K562 (cell line): ENCODE measurements around the gene TMEM203. TPM values are rescaled to one million over a fixed set of nuclear protein-coding genes. Genes with fewer than 3 reads are reported as not detected.

Source experiments
- ATAC-seq: fragments of 200-7000 bp; cut with Tn5 transposase; 3 replicates; pipeline ENCODE4 v1.9.1; 2020; ENCODE audit warnings: moderate library complexity
- BruUV-seq: library from RNA; stranded (reverse); fragments of 400-500 nt; replicated peaks from 2 replicates; lab custom pipeline; 2021; lab: Mats Ljungman, UMichigan
- CTCF ChIA-PET: fragments of 300-600 bp; formaldehyde crosslinking; extraction: SDS; loops from one replicate; lab custom pipeline; 2021; ENCODE audit warnings: low intra/inter-chr PET ratio; lab: Yijun Ruan, JAX
- POLR2A ChIA-PET: fragments of 300-600, 350-650 bp; sonication (Branson Sonifier 250); formaldehyde crosslinking; extraction: SDS; loops from one replicate; lab custom pipeline; 2021; ENCODE audit warnings: antibody characterized with exemption, inconsistent platforms; lab: Yijun Ruan, JAX
- DNase-seq, 4 experiments: peaks; one replicate each; pipeline versions ENCODE4 v3.0.0 to v3.0.0-alpha.2; 2011 to 2018; ENCODE audit warnings: low spot score in 3 of 4, mixed read lengths in 3 of 4; ENCODE audit errors: extremely low read depth in 1 of 4
- FAIRE-seq: peaks from 2 replicates; lab custom pipeline; 2011; peaks lifted over from hg19 to GRCh38; lab: Jason Lieb, UNC
- H2AFZ ChIP-seq: 2 replicates; pipeline ENCODE4 v1.6.0; 2011; ENCODE audit warnings: low read depth, low read length, control low read depth, inconsistent platforms
- H3K27ac ChIP-seq: fragments of 200-600 bp; 3 replicates; pipeline ENCODE4 v1.8.0; 2011; ENCODE audit warnings: low read depth, mild to moderate bottlenecking, control low read depth, inconsistent platforms, low read length, moderate library complexity, mixed read lengths; ENCODE audit errors: extremely low read depth
- H3K27me3 ChIP-seq, 2 experiments: fragments of 300-600 bp in 1 of 2; 2 replicates in 1 of 2; 3 replicates in 1 of 2; pipeline versions ENCODE4 v1.6.0 to v1.8.0; 2011; ENCODE audit warnings: inconsistent platforms in 2 of 2, low read length in 2 of 2, mild to moderate bottlenecking in 1 of 2, mixed read lengths in 1 of 2, moderate library complexity in 1 of 2; ENCODE audit not compliant: control insufficient read depth in 2 of 2, insufficient read depth in 2 of 2
- H3K36me3 ChIP-seq: fragments of 300-600 bp; 3 replicates; pipeline ENCODE4 v1.8.0; 2011; ENCODE audit warnings: mild to moderate bottlenecking, low read length, inconsistent platforms; ENCODE audit not compliant: control insufficient read depth, insufficient read depth
- H3K4me1 ChIP-seq, 2 experiments: fragments of 200-600 bp in 1 of 2; replicated peaks in 1 of 2; 2 replicates in 1 of 2; 3 replicates in 1 of 2; pipeline versions ENCODE4 v1.5.1 to v1.8.0; 2011; ENCODE audit warnings: inconsistent platforms in 2 of 2, low read length in 2 of 2, mild to moderate bottlenecking in 1 of 2, mixed read lengths in 1 of 2, moderate library complexity in 1 of 2; ENCODE audit not compliant: control insufficient read depth in 2 of 2, insufficient read depth in 2 of 2
- H3K4me2 ChIP-seq: 2 replicates; pipeline ENCODE4 v1.6.1; 2011; ENCODE audit warnings: low read length, control low read depth, inconsistent platforms, mixed read lengths; ENCODE audit not compliant: insufficient read depth
- H3K4me3 ChIP-seq: fragments of 200-600 bp; sonication (generic), shearing (Covaris generic); 2 replicates; pipeline ENCODE4 v1.5.1; 2016; ENCODE audit warnings: control low read depth, inconsistent platforms
- H3K79me2 ChIP-seq: fragments of 200-600 bp; 3 replicates; pipeline ENCODE4 v1.8.0; 2011; ENCODE audit warnings: low read length, inconsistent platforms; ENCODE audit not compliant: control insufficient read depth, insufficient read depth
- H3K9ac ChIP-seq, 2 experiments: 2 replicates each; pipeline versions ENCODE4 v1.6.0 to v1.6.1; 2011; ENCODE audit warnings: low read depth in 2 of 2, low read length in 2 of 2, control low read depth in 1 of 2, inconsistent platforms in 1 of 2, mild to moderate bottlenecking in 1 of 2, mixed read lengths in 1 of 2; ENCODE audit not compliant: insufficient read depth in 1 of 2
- H3K9me1 ChIP-seq: one replicate; pipeline ENCODE4 v1.6.0; 2011; ENCODE audit warnings: inconsistent platforms, mild to moderate bottlenecking, low read length, moderate library complexity; ENCODE audit not compliant: control insufficient read depth, insufficient read depth
- H3K9me3 ChIP-seq: replicated peaks from 2 replicates; pipeline ENCODE4 v1.5.1; 2011; ENCODE audit warnings: low read depth, low read length, inconsistent platforms; ENCODE audit not compliant: control insufficient read depth, insufficient read depth
- H4K20me1 ChIP-seq: replicated peaks from 2 replicates; pipeline ENCODE4 v1.6.1; 2011; ENCODE audit warnings: low read length, inconsistent platforms, mixed read lengths; ENCODE audit not compliant: control insufficient read depth, insufficient read depth
- SRSF9 ChIP-seq: fragments of 200-400 bp; formaldehyde crosslinking; IDR thresholded peaks from 2 replicates; pipeline ENCODE4 v1.6.1; 2017; ENCODE audit warnings: low read depth, low read length, borderline replicate concordance
- WGBS: fragments of 100-300 bp; shearing (Covaris generic); methylation state at CpG from one replicate; pipeline ENCODE4 v1.1.6; 2016; ENCODE audit warnings: low coverage, mixed read lengths; ENCODE audit not compliant: insufficient coverage; ENCODE audit errors: missing lambda C conversion rate; 5-methylcytosine and 5-hydroxymethylcytosine counted together
- in situ Hi-C: fragments of 300-500 bp; cut with MboI; formaldehyde crosslinking; loops from 4 replicates; pipeline ENCODE4 v1.15.0; 2018; ENCODE audit warnings: inconsistent platforms, mixed read lengths
- intact Hi-C: fragments of 100-400 bp; cut with micrococcal nuclease; formaldehyde crosslinking; loops from 2 replicates; pipeline ENCODE4 v1.14.2; 2022
- polyA plus RNA-seq, 8 experiments: library from polyadenylated mRNA; depleted of rRNA in 4 of 8; stranded (reverse) in 5 of 8; unstranded in 3 of 8; fragments of >200 nt; fragmentation: Nextera tagmentation in 2 of 8; fragmentation: Illumina TruSeq in 1 of 8; extraction: Ambion mirVana in 2 of 8; extraction: Trizol in 1 of 8; gene quantifications; 2 replicates each; pipeline versions ENCODE4 v1.2.1 to v1.2.3, GENCODE V29; 2011 to 2014; ENCODE audit warnings: inconsistent platforms in 1 of 8, missing spikeins in 1 of 8
- total RNA-seq, 7 experiments: library from RNA; depleted of rRNA in 6 of 7; stranded (reverse); fragments of >200 nt in 6 of 7; fragmentation: Illumina TruSeq in 2 of 7; extraction: Trizol in 2 of 7; gene quantifications; 2 replicates each; pipeline versions ENCODE4 v1.2.1 to v1.2.3, GENCODE V29; 2011 to 2021; ENCODE audit warnings: low replicate concordance in 1 of 7
- TF ChIP-seq, protein P1 (sequence below): fragments of 200-800 bp; sonication (Bioruptor generic); IDR thresholded peaks from 2 replicates; pipeline ENCODE4 v1.6.1; 2017; ENCODE audit warnings: missing genetic modification characterization, missing compliant biosample characterization

Gene TMEM203
- total and polyA plus RNA-seq, 9 of the 15 experiments (the other 6 are each of a cell fraction or from before 2014, with no cell fraction given), result 8.8 to 59.5 (median 37.6) TPM

DNA sequence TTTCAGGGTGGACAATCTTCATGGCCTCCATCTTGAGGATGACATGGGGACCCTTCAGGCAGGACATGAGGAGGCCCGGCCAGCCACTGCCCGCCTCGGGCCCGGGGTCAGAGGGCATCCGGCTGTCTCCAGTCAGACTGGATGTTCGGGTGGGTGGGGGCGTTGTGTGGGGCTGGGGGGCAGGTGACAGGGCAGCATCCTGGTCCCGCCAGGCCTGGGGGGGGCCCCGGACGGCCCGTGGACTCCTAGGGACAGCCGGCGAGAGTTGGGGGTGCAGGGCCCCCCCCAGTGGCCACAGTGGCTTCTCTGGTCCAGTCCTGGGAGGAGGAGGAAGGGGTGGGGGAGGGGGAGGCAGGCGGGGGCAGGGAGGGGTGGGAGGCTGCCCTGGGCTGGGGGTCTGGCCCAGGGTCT, 15.7 kb upstream of the TMEM203 start:
- no peak overlapping the region for H2AFZ ChIP-seq
- in situ Hi-C loops (no loop called here), intact Hi-C loops (no loop called here)
- H3K4me1 ChIP-seq, result peaks cover 34 to 95% of the 10 kb centered on the region in 2 experiments
- no peak overlapping the region for H3K4me2 ChIP-seq
- no peak overlapping the region for H3K4me3 ChIP-seq
- H3K9ac ChIP-seq, result no peak overlapping the region
- H3K27ac ChIP-seq, result no peak overlapping the region
- H3K79me2 ChIP-seq, result peaks cover 18% of the 10 kb centered on the region; the same call in 2 of the 3 replicates
- H3K9me3 ChIP-seq, result no peaks in the 10 kb centered on the region
- ATAC-seq, result no peak
- FAIRE-seq, result no peak
- H3K36me3 ChIP-seq, result peaks cover 11% of the 10 kb centered on the region; the same call in 1 of the 3 replicates
- no CpG with 5 or more reads among the region's 14 CpGs for WGBS
- no TSS peak for BruUV-seq
- no peaks in the 10 kb centered on the region for H4K20me1 ChIP-seq
- no peak for TF ChIP-seq SRSF9
- TF ChIP-seq, protein P1, sequence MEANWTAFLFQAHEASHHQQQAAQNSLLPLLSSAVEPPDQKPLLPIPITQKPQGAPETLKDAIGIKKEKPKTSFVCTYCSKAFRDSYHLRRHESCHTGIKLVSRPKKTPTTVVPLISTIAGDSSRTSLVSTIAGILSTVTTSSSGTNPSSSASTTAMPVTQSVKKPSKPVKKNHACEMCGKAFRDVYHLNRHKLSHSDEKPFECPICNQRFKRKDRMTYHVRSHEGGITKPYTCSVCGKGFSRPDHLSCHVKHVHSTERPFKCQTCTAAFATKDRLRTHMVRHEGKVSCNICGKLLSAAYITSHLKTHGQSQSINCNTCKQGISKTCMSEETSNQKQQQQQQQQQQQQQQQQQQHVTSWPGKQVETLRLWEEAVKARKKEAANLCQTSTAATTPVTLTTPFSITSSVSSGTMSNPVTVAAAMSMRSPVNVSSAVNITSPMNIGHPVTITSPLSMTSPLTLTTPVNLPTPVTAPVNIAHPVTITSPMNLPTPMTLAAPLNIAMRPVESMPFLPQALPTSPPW, result peak; percentile 21; the same call in 1 of the 2 replicates
- H3K27me3 ChIP-seq, result no peaks in the 10 kb centered on the region
- ChIA-PET CTCF (no interaction called here), POLR2A (interaction anchor here (0.9 to 1.6 kb wide), 4 partner anchors 11 to 33 kb away, joined by 3 to 6 read pairs (median 4); partner anchors contain the start of genes ANAPC2 and SSNA1)
- H3K9me1 ChIP-seq, result no peaks in the 10 kb centered on the region
- DNase-seq, result no peak
